ENCODE data around the gene SGPL1.
"Not testable (repeated sequence)": the region's sequence is repeated elsewhere in the genome, so short reads cannot be mapped to it uniquely, and the experiment has no call there.

The SGPL1 gene

GRCh38 chr10:70908406-70909296 is 92.9 kb downstream of the SGPL1 start:
- DNase-seq: no peak

- DNase-seq: no peak
Measured at GRCh38 chr10:70909326-70909935, 93.7 kb downstream of the SGPL1 start.

- DNase-seq: no peak
Measured at GRCh38 chr10:70910486-70911341, 95.0 kb downstream of the SGPL1 start.

- no peak for DNase-seq
Measured at GRCh38 chr10:70911386-70911785, 95.6 kb downstream of the SGPL1 start.

GRCh38 chr10:70912556-70912955 is 96.8 kb downstream of the SGPL1 start:
- no peak for DNase-seq

GRCh38 chr10:70913191-70913892 is 97.6 kb downstream of the SGPL1 start:
- no peak for DNase-seq

GRCh38 chr10:70913893-70914240 is 98.1 kb downstream of the SGPL1 start:
- no peak for DNase-seq

GRCh38 chr10:70914316-70914864 is 98.6 kb downstream of the SGPL1 start:
- DNase-seq: no peak

- no peak for DNase-seq
Measured at GRCh38 chr10:70915206-70915605, 99.5 kb downstream of the SGPL1 start.

GRCh38 chr10:70915806-70916205 is 100.1 kb downstream of the SGPL1 start:
- no peak for DNase-seq

GRCh38 chr10:70916241-70916640 is 100.5 kb downstream of the SGPL1 start:
- DNase-seq: no peak

GRCh38 chr10:70917226-70917625 is 101.5 kb downstream of the SGPL1 start:
- no peak for DNase-seq

- no peak for DNase-seq
Measured at GRCh38 chr10:70917635-70918034, 101.9 kb downstream of the SGPL1 start.

GRCh38 chr10:70918851-70919530 is 103.2 kb downstream of the SGPL1 start:
- DNase-seq: no peak

- DNase-seq: not testable (repeated sequence)
Measured at GRCh38 chr10:70919906-70920305, 104.2 kb downstream of the SGPL1 start.

- no peak for DNase-seq
Measured at GRCh38 chr10:70920519-70920918, 104.8 kb downstream of the SGPL1 start.

GRCh38 chr10:70921285-70921684 is 105.5 kb downstream of the SGPL1 start:
- DNase-seq: no peak

GRCh38 chr10:70923696-70924095 is 107.9 kb downstream of the SGPL1 start:
- DNase-seq: no peak

GRCh38 chr10:70925377-70926225 is 109.9 kb downstream of the SGPL1 start:
- DNase-seq: peak; percentile 85

GRCh38 chr10:70926226-70927000 is 110.7 kb downstream of the SGPL1 start:
- no peak for DNase-seq
